Measurements from ENCODE around the gene VWA7. TPM values are rescaled to one million over a fixed set of nuclear protein-coding genes. Genes with fewer than 3 reads are reported as not detected.

VWA7 gene
- total RNA-seq, 3 donors from 2014 or later = under 0.01 to 1.6 TPM; not detected in 1

DNA sequence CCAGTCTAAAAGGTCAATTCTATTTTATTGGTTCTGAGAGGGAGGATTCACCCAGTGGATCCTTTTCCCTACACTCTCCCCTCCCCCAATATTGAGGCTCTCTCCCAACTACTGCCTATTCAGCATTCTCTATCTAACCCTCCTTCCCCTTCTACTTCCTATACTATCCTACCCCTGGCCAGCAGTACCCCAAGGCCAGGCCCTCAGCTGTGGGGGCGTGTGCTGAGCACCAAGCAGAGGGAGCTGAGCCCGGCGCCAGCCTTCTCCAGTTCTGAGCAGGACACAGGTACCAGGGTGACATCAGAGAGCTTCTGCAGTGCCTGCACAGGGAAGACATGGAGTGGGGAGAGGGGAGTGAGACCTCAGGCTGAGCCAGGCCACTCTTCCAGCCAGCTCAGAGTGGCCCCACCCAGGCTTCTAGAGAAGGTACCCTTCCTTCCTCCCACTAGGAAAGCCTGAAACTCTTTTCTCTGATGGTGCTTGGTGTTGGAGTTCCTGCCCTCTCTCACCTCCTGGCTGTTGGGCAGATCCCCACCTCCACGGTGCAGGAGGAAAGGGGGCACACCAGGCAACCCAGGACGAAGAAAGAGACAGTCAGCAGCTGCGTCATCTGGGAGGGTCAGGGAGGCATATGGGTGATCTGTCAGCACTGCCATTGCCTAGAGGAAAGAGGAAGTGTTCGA lies 50.0 kb downstream of the VWA7 start:
- TF ChIP-seq POLR2A (IDR thresholded peaks at IDR 0.05) (no peak), POLR2AphosphoS5 (IDR thresholded peaks at IDR 0.05) (no peak)
- TF ChIP-seq, protein P1, sequence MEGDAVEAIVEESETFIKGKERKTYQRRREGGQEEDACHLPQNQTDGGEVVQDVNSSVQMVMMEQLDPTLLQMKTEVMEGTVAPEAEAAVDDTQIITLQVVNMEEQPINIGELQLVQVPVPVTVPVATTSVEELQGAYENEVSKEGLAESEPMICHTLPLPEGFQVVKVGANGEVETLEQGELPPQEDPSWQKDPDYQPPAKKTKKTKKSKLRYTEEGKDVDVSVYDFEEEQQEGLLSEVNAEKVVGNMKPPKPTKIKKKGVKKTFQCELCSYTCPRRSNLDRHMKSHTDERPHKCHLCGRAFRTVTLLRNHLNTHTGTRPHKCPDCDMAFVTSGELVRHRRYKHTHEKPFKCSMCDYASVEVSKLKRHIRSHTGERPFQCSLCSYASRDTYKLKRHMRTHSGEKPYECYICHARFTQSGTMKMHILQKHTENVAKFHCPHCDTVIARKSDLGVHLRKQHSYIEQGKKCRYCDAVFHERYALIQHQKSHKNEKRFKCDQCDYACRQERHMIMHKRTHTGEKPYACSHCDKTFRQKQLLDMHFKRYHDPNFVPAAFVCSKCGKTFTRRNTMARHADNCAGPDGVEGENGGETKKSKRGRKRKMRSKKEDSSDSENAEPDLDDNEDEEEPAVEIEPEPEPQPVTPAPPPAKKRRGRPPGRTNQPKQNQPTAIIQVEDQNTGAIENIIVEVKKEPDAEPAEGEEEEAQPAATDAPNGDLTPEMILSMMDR (IDR thresholded peaks at IDR 0.05) = no peak
- Histone ChIP-seq H3K36me3 (peaks cover 6% of the 10 kb centered on the region), H3K4me1 (peaks cover 0 to 5% of the 10 kb centered on the region in 2 donors), H3K27me3 (no peaks in the 10 kb centered on the region), H3K27ac (peak overlapping the region; percentile 58 to 97), H3K4me3 (no peak overlapping the region), H3K9me3 (no peaks in the 10 kb centered on the region)
- DNase-seq (ENCODE audit: low spot score in 2 of 2) = no peak
- intact Hi-C loops (cut with DNase I; ENCODE audit: low total_unique reads) = loop anchor here (5.0 kb wide), 1 partner anchor 105 kb away; no protein-coding TSS in a partner anchor

DNA sequence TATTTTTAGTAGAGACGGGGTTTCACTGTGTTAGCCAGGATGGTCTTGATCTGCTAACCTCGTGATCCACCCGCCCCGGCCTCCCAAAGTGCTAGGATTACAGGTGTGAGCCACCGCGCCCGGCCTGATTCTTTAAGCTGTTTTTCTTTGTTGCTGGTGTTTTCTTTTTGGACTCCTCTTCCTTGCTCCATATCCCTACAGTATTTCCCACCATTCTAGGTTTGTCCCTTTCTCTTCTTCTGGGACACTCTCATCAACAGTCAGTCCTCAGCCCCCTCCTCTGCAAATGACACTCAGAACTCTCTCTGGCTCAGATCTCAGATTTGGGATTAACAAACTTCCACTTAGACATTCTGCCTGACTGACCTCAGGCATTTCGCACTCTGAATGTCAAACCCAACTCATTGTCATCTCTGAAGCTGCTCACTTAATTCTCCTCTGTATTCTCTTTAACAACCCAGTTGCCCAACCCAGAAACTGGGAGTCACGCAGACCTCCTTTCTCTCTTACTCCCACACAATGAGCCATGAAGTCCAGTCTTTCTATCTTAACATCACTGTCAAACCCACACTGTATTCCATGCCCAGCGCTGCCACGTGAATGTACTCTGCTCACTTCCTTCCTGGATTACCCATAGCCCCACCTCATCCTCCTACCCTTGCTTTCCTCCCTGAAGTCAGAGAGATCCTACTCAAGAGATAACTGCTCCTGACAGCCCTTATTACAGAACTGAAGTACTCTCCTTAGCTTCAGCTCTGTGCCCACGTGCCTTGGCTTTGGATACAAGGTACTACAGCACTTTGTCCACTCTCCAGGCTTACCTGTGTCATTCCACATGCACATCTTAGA lies 51.4 kb downstream of the VWA7 start:
- DNase-seq (ENCODE audit: low spot score in 2 of 2) = no peak
- Histone ChIP-seq H3K27ac (peak overlapping the region in 1 of 2 donors; percentile 12), H3K4me1 (peaks cover 0 to 4% of the 10 kb centered on the region in 2 donors), H3K4me3 (no peak overlapping the region), H3K9me3 (no peaks in the 10 kb centered on the region), H3K36me3 (peaks cover 6% of the 10 kb centered on the region), H3K27me3 (no peaks in the 10 kb centered on the region)
- intact Hi-C loops (cut with DNase I; ENCODE audit: low total_unique reads) = loop anchor here (5.0 kb wide), 1 partner anchor 107 kb away; no protein-coding TSS in a partner anchor
- TF ChIP-seq, protein P1 (IDR thresholded peaks at IDR 0.05) = no peak
- TF ChIP-seq POLR2A (IDR thresholded peaks at IDR 0.05) (no peak), POLR2AphosphoS5 (IDR thresholded peaks at IDR 0.05) (no peak)

DNA sequence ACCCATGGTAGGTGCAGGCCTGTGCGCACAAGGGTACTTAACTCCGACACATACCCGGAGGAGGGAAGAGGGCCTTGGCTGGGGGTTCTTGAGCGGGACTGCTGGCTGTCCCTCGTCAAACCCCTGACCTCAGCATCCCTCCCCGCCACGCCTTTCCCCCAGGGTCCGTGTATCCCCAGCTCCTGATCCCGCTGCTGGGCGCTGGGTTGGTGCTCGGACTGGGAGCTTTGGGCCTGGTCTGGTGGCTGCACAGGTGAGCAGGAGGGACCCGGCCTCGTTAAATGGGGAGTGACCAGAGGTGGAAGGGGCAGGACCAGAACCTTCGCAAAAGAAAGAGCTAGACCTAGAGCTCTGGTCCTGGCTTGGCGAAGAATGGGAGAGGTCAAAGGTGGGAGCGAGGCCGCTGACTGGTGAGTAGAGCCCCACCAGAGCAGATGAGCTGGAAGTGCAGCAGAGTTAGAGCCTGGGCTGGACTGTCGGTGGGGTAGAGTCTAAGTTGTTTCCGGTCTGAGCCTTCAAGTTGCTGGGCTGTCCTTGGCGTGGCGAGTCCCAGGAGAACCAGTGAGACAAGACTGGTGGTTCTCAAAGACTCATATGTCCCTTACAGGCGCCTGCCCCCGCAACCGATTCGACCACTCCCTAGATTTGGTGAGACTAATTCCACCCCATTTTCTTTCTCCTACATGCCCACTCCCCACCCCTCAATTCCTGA lies 53.0 kb downstream of the VWA7 start:
- Histone ChIP-seq H3K9me3 (no peaks in the 10 kb centered on the region), H3K27ac (no peak overlapping the region), H3K36me3 (peaks cover 6% of the 10 kb centered on the region), H3K4me3 (no peak overlapping the region), H3K27me3 (no peaks in the 10 kb centered on the region), H3K4me1 (no peaks in the 10 kb centered on the region)
- intact Hi-C loops (cut with DNase I; ENCODE audit: low total_unique reads) = no loop called here
- no peak for DNase-seq (ENCODE audit: low spot score in 2 of 2)
- TF ChIP-seq, protein P1 (IDR thresholded peaks at IDR 0.05) = no peak
- TF ChIP-seq POLR2AphosphoS5 (IDR thresholded peaks at IDR 0.05) (no peak), POLR2A (IDR thresholded peaks at IDR 0.05) (no peak)

DNA sequence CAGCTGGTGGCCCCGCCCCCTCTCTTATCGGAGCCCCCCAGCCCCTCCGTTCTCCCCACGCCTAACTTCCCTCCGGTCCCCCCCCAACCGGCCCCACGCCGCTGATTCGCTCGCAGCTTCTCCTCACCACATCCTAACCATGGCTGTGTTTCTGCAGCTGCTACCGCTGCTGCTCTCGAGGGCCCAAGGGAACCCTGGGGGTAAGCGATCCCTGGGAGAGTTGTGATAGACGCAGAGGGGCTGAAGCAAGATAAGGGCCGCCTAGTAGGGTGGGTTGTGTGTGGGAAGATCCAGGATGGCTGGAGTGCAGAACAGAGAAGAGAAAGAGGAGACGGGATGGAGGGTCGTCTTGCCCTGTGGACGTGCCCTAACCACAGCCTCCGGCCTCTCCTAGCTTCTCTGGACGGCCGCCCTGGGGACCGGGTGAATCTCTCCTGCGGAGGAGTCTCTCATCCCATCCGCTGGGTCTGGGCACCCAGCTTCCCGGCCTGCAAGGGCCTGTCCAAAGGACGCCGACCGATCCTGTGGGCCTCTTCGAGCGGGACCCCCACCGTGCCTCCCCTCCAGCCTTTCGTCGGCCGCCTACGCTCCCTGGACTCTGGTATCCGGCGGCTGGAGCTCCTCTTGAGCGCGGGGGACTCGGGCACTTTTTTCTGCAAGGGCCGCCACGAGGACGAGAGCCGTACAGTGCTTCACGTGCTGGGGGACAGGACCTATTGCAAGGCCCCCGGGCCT lies 53.7 kb downstream of the VWA7 start, which contains the start of gene MPIG6B:
Gene MPIG6B, plus strand, starts transcription at position 129 of the 735 bp plus-strand sequence. Its CDS starts 11 bp downstream, at position 140.
- DNase-seq (ENCODE audit: low spot score in 2 of 2) = no peak
- H3K27ac ChIP-seq = no peak within 1 kb of the TSS
- no peaks in the 10 kb centered on the region for H3K27me3 ChIP-seq
- H3K36me3 ChIP-seq = peaks cover 6% of the 10 kb centered on the region
- no peaks in the 10 kb centered on the region for H3K9me3 ChIP-seq
- H3K4me1 ChIP-seq = no peaks in the 10 kb centered on the region
- intact Hi-C loops (cut with DNase I; ENCODE audit: low total_unique reads) = no loop called here
- TF ChIP-seq POLR2A (IDR thresholded peaks at IDR 0.05) = no peak
- no peak within 1 kb of the TSS for H3K4me3 ChIP-seq

DNA sequence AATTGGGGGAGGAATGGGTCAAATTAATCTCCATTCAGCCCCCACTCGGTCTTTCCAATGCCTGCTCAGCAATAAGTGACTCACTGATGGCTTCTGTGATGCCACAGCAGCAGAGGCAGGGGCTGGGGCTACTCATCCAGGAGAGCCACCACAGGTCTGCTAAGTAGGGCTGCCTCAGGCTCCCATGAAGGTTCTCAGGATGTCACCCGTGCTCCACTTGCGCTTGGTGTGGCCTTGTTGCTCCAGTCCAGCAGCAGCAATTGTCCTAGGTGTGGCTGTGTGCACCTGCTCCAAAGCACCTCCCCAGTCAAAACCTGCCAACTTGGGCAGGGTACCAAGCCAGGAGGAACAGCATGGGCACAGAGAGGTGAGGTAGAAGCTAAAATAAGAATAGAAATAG lies 55.0 kb downstream of the VWA7 start:
- Histone ChIP-seq H3K27ac (no peak overlapping the region), H3K4me3 (no peak overlapping the region), H3K9me3 (no peaks in the 10 kb centered on the region), H3K27me3 (no peaks in the 10 kb centered on the region), H3K4me1 (peaks cover 3 to 6% of the 10 kb centered on the region in 2 donors), H3K36me3 (peaks cover 4% of the 10 kb centered on the region)
- intact Hi-C loops (cut with DNase I; ENCODE audit: low total_unique reads) = no loop called here
- TF ChIP-seq, protein P1 (IDR thresholded peaks at IDR 0.05) = no peak
- TF ChIP-seq POLR2AphosphoS5 (IDR thresholded peaks at IDR 0.05) = no peak
- TF ChIP-seq POLR2A (IDR thresholded peaks at IDR 0.05) = no peak
- DNase-seq (ENCODE audit: low spot score in 2 of 2) = no peak
